Head of caudate nucleus (tissue), 42 donors: ENCODE data around the gene ADD1.

ENCODE experiments used
- DNase-seq, 42 donors: peaks; one replicate each; pipeline versions ENCODE4 v3.0.0 to v3.0.0-alpha.2; 2020 to 2021; ENCODE audit warnings: mixed read lengths in 7 of 42
- intact Hi-C: fragments of 100-400 bp; cut with DNase I; formaldehyde crosslinking; loops from one replicate; pipeline ENCODE4 v1.15.0; 2022

Gene ADD1

GRCh38 chr4:2934813-2935761 lies 91.4 kb downstream of the ADD1 start:
- intact Hi-C loops: loop anchor here (5.0 to 10.0 kb wide), 2 partner anchors 93 to 170 kb away; partner anchors contain the start of gene ADD1

DNA sequence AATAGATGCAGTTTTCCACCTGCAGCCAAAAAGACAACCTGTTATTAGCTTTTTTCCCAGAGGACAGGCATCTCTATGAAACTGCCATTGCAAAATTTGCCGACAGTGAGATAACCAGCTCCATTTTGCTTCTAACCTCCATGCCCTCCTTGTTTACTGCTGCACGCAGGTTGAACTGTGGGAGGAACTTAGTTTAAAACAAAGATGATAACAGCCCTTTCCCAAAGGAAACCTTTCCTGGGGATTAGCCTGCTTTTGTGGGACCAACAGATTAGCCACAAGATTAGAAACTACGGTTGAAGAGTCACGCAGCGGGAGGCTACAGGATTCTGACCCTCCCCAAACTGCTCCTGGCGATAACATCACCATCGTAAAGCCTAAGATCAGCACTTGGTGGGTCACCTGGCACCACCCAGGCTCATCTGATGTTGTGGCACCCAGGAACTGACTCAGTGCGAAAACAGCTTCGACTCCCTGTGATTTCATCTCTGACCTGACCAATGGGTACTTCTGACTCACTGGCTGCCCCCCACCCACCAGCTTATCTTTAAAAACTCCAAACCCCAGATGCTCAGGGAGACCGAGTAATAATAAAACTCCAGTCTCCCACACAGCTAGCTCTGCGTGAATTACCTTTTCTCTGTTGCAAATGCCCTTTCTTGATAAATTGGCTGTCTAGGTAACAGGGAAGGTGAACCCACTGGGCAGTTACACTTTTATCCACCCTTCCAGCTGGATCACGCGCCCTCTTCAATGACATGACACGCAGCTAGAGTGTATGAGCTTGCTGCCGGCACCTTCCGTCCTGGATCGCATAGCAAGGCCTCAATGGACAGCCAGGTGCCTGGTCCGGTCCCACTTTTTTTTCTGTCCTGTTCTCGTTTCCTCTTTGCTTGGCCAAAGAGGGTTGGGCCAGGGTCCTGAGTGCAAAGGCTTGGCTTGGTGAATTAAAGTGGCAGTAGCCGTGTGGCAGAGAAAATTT lies 92.4 kb downstream of the ADD1 start:
- intact Hi-C loops: loop anchor here (10.0 kb wide), 1 partner anchor 171 kb away; no protein-coding TSS in a partner anchor
- peak in 5 of 42 donors; percentile 0 to 41 (median 34) for DNase-seq

More at GRCh38 chr4:2934813-2935761, 91.4 kb downstream of the ADD1 start:
- DNase-seq: peak; percentile 79 to 97 (median 93)

- intact Hi-C loops: loop anchor here (10.0 kb wide), 1 partner anchor 172 kb away; no protein-coding TSS in a partner anchor
- DNase-seq: peak in 5 of 42 donors; percentile 8 to 53 (median 45)
These were observed 93.1 kb downstream of the ADD1 start for GRCh38 chr4:2936773-2937145.

DNA sequence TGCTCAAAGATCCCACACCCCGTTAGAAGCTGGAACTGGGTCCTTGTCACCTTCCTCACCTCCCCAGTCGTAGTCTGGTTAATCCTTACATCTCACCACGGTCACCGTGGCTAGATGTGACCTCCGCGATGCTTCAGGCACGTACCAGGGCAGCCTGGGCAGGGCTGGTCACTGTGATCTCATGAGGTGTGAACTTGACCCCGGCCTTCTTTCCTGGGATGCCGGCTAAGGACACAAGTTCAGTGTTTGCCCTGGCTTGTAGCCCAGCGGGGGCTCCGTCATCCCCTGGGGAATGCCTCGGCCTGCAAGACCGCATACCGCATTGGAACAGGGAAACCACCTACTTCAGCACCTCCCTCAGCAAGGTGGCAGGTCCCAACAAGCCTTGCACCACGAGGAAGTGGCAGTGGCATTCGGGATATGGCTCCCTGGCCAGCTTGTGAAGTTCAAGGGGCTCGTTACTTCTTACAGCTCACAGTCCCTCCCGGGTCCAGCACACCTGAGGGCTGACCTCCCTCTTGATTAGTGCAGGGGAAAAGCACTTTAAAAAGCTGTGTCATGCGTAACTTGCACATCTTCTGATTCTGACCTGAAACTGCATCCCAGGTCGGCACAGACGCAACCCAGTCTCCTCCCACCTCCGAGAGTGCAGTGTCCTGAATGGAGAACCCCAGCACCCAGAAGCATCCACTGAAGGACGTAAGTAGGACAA lies 93.7 kb downstream of the ADD1 start:
- intact Hi-C loops: loop anchor here (10.0 kb wide), 1 partner anchor 173 kb away; no protein-coding TSS in a partner anchor
- DNase-seq: peak in 5 of 42 donors; percentile 0 to 39 (median 24)

GRCh38 chr4:2937986-2938385 lies 94.3 kb downstream of the ADD1 start:
- peak in 2 of 42 donors; percentile 6 to 7 for DNase-seq

GRCh38 chr4:2938411-2938810 lies 94.8 kb downstream of the ADD1 start:
- intact Hi-C loops: loop anchor here (10.0 kb wide), 1 partner anchor 174 kb away; no protein-coding TSS in a partner anchor
- peak in 2 of 42 donors; percentile 16 to 27 for DNase-seq

More at GRCh38 chr4:2937986-2938385, 94.3 kb downstream of the ADD1 start:
- intact Hi-C loops: loop anchor here (10.0 kb wide), 1 partner anchor 173 kb away; no protein-coding TSS in a partner anchor

- peak in 4 of 42 donors; percentile 6 to 31 (median 22) for DNase-seq
- intact Hi-C loops: loop anchor here (10.0 kb wide), 1 partner anchor 174 kb away; no protein-coding TSS in a partner anchor
These were observed 95.3 kb downstream of the ADD1 start for GRCh38 chr4:2938906-2939305.

- peak in 18 of 42 donors; percentile 2 to 76 (median 46) for DNase-seq
- intact Hi-C loops: loop anchor here (10.0 kb wide), 1 partner anchor 175 kb away; no protein-coding TSS in a partner anchor
These were observed 96.0 kb downstream of the ADD1 start for GRCh38 chr4:2939383-2940243.

DNA sequence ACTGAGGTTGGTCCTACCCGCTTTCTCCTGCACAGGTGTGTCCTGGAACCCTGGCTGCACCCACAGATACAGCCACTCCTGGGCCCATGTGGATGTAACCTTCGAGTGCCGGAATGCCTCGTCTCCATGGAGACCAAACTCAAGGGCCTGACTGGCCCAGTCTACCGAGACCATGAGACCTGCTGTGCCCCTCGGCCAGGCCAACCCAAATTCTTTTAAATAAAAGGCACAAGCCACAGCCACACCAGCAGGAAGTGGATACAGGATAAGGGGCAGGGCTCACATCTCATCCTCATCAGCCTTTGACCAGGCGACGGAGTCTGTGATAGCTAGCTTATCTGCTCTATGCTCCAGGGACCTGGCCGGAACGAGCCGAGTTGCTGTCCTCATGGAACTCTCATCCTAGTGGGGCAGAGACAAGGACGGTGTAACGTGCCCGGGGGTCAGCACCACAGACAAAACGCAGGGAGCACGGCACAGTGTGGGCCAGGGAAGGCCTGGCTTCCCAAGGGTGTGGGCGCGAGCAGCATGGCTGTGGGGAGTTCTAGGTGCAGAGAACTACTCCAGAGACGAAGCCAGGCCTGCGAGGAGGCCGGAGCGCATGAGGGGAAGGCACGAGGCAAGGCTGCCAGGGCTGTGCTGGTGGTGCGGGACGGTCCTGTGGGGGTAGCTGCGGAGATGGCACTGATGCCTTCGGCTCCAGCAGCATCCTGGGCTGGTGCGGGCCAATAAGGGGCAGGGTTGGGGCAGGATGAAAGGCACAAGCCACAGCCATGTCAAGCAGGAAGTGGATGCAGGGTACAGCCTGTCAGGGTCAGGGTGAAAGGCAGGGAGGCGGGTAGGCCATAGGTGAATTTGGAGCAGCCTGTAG lies 96.9 kb downstream of the ADD1 start:
- intact Hi-C loops: no loop called here

GRCh38 chr4:2941138-2942036 lies 97.7 kb downstream of the ADD1 start:
- intact Hi-C loops: no loop called here
- DNase-seq: peak in 2 of 42 donors; percentile 29 to 37

More for the DNA sequence above, 96.9 kb downstream of the ADD1 start:
- peak in 6 of 42 donors; percentile 4 to 39 (median 20) for DNase-seq

DNA sequence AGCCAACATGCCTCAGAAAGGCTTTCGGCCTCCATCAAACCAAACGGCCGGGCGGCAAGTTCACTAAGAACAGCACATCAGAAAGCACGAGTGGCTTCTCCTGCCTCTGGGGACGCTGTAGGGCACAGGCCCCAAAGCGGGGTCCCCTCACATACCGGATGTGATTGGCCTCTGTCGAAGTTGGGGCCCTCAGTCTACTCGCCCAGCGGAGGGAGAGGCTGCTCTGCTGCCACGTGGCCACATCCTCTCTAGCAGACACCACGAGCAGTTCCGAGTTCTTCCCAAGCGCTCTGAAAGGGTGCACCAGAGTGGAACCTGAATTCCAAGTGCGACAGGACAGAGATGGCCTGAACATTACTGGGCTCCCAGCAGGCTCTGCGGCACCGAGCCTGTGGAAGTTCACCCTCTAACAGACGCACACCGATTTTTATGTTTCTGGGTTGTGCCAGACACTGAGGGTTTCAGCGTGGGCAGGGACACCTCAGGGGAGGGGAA lies 98.4 kb downstream of the ADD1 start:
- intact Hi-C loops: no loop called here
- peak in 2 of 42 donors; percentile 35 to 38 for DNase-seq

- peak in 14 of 42 donors; percentile 24 to 75 (median 50) for DNase-seq
These were observed 99.1 kb downstream of the ADD1 start for GRCh38 chr4:2942532-2943363.

DNA sequence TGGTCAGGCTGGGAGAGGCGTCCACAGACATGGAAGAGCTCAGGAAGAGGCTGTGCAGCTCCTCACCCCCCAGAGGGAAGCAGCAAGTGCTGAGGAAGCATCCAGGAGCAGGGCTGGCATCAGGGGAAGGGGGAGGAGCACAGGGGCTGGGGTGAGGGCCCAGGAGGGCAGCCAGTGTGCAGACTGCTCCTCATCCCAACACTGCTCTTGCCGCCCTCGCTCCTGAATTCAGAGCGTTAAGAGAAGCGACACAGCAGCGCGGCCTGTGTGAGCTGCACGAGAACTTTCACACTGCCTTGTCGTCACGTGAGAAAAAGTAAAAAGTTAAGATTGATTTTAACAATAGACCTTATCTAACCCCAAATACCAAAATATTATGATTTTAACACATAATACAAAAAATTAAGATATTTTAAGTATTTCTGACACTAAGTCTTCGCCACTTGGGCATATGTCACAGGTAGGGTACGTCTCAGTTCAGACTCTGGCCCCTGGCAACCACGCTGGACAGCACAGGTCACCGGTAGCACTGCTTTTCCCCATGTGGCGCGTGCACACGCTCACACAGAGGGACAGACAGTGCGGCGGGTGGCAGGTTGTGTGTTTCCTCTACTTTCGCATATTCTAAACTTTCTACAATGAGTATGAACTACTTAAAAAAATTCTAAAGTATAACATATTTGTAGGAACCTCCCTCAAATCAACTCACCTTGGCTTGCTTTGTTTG lies 99.9 kb downstream of the ADD1 start:
- intact Hi-C loops: no loop called here
- DNase-seq: peak in 2 of 42 donors; percentile 0 to 30

More at GRCh38 chr4:2942532-2943363, 99.1 kb downstream of the ADD1 start:
- intact Hi-C loops: no loop called here
